HG03280 (cell line): ENCODE results near the gene SOX6.
"Not testable (repeated sequence)": the region's sequence is repeated elsewhere in the genome, so short reads cannot be mapped to it uniquely, and the experiment has no call there.

ENCODE experiments used
- ATAC-seq: cut with Tn5 transposase; IDR thresholded peaks from one replicate; pipeline ENCODE4 v1.9.1; 2021; ENCODE audit warnings: mild to moderate bottlenecking, moderate library complexity; ENCODE audit not compliant: unreplicated experiment

SOX6 gene

GRCh38 chr11:16052750-16053149 lies 303.6 kb downstream of the SOX6 start:
- peak; percentile 74 for ATAC-seq

DNA sequence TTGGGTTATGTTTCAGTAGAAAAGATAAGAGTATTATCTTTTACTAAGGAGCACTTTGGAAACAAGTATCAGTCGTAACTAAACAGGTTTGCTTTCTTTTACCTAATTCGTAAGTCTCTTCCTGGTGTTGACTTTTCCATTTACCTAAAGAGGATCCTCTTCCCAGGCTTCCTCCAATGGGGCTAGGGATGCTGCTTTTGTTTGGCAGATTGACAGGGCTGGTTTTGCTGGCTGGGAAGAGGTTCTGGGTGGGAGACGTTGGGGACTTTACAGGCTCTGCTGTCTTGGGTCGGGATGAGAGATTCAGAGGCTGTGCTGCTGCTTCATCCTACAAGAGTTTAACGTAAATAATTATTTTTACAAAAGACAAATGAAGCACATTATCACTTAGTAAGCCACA lies 306.7 kb downstream of the SOX6 start:
- ATAC-seq = no peak

- ATAC-seq = no peak
Measured at GRCh38 chr11:16047073-16047472, 309.3 kb downstream of the SOX6 start.

GRCh38 chr11:16043617-16044016 lies 312.7 kb downstream of the SOX6 start:
- no peak for ATAC-seq

GRCh38 chr11:16041207-16041606 lies 315.1 kb downstream of the SOX6 start:
- ATAC-seq = no peak

- no peak for ATAC-seq
Measured at GRCh38 chr11:16040151-16040550, 316.2 kb downstream of the SOX6 start.

DNA sequence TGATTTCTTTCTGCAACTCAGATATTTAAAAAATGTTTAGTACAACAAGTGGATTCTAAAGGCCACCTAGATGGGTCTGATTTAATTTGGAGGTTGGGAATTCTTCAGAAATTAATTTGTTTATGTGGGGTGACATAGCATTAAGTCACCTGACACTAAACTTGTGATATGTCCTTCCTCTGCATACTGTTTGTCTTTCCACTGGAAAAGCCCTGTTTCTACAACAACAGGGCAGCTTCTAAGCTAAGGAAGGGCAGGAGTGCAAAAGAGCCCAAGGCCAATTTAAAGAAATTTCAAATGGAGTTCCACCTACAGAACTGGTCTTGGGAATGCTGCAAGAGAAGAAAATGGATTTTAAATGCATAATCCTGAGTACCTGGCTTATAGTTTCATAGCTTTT lies 319.2 kb downstream of the SOX6 start:
- ATAC-seq = no peak

DNA sequence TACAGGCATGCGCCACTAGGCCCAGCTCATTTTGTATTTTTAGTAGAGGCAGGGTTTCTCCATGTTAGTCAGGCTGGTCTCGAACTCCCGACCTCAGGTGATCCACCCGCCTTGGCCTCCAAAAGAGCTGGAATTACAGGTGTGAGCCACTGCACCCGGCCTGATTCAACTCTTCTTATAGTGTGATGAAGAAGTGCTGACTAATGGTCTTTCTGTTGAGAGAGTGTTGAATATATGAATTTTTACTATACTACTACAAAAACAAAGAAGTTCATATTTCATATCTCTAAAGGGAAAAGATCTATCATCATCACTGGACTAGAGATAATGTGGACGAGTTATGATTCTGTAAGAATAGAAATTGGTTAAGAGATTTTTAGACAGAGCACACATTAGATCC lies 320.1 kb downstream of the SOX6 start:
- no peak for ATAC-seq

DNA sequence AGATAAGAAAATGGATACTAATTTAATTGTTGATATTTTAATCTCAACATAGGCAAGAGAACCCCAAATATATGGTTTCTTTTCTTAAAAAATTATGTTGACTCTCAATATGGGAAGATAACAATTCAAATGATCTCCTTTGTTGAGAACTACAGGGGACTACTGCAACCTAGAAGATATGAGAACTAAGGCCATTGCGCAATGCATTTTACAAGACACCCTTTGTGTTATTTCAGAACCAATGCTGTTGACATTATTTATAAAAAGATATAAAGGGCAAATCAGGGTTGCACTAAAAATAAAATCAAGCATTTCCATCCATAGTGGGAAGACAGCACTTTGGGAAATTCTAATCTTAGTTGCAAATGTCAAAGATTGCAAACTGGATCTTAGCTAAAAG lies 322.3 kb downstream of the SOX6 start:
- no peak for ATAC-seq

DNA sequence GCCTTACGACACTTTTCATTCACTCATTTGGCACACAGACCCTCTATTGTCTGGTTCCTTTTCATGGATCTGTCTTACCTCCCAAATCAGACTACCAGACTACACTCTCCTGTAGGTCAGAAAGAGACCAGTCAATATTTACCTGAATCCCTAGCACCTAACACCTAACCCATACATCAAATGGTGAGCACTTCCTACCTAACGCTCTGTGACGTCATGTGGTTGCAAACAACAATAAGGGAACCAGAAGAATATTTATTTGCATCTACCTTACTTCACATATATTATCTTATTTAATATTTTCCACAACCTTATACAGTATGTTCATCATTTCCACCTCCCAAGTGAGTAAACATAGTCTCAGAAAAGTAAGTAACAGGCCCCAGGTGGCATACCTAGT lies 323.4 kb downstream of the SOX6 start:
- ATAC-seq = no peak

GRCh38 chr11:16031210-16031609 lies 325.1 kb downstream of the SOX6 start:
- no peak for ATAC-seq

GRCh38 chr11:16030664-16031063 lies 325.7 kb downstream of the SOX6 start:
- ATAC-seq = no peak

- not testable (repeated sequence) for ATAC-seq
Measured at GRCh38 chr11:16029151-16029550, 327.2 kb downstream of the SOX6 start.

- ATAC-seq = no peak
Measured at GRCh38 chr11:16028419-16028818, 327.9 kb downstream of the SOX6 start.

DNA sequence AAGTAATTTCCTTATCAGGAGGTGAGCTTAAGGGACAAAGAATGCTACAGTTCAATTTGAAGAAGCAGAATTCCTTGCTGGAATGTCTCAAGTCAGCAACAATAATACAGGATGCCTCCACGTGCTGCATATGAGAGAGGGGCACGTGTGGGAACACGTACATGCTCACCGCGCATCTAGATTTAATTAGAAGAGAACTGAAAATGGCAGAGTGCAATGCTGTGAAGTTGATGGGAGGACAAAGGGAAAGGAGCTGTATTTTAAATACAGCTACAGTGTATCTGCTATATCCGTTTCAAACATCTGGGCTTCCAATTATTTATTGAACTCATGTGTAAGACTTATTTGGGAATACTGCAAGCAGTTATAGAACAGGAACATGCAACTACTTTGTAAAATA lies 328.7 kb downstream of the SOX6 start:
- no peak for ATAC-seq

GRCh38 chr11:16026849-16027248 lies 329.5 kb downstream of the SOX6 start:
- ATAC-seq = no peak

GRCh38 chr11:16018931-16019330 lies 337.4 kb downstream of the SOX6 start:
- ATAC-seq = no peak

GRCh38 chr11:16016468-16016829 lies 339.9 kb downstream of the SOX6 start:
- no peak for ATAC-seq

GRCh38 chr11:16015741-16016467 lies 340.4 kb downstream of the SOX6 start:
- no peak for ATAC-seq

DNA sequence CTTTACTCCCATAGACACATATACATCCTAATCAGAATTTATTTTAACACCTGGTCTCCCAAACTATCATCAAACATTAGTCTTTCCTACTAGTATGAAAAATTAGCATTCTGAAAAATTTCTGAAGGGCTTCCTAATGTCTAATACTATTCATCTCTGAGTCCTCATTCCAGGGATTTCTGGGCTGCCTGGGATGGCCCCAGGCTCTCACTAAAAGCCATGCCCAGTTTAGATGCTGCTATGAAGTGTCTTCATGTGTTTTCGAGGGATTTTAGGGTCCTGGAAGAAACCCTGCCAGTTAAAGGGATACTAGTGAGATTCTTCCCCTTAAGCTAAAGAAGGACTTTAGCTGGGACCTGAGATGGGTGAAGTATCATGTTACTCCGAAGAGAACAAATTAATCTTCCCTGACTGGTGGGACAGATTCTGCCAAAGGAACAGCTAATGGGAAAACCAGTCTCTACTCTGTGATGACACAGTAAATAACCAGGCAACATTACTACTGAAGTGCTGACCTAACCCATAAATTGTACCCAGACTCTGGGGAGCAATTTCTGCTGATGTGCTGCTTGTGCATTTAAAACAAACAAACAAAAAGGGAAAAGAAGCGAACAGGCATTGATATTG lies 342.6 kb downstream of the SOX6 start:
- ATAC-seq = no peak

GRCh38 chr11:16013242-16013641 lies 343.1 kb downstream of the SOX6 start:
- ATAC-seq = no peak

DNA sequence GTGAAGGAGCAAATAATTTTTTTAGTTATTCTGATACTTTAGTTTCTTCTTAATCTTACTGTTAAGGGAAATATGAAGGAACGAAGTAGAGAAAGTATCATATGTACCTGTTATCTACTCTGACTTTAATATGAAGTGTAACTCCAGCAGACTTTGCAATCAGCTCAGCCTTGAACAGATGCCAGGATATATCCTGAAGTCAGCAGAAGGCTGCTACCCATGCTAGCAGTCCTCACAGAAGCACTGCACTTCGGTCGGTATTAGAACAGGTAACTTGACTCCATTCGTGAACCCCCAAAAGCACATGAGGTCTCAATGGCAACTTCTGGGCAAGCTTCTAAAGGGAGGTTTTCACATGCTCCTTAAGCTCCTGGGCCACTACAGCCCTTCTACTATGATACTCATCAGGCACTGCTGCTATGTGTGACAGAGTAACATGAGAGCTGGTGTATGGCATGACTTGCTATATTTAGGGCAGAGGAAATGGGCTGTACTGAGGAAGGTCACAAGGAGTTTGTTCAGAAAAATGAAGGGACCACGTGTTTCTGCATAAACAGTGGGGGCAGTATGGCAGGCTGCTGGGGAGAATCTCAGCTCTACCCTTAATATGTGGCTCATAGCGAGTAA lies 344.1 kb downstream of the SOX6 start:
- no peak for ATAC-seq
